GM21786 (cell line): ENCODE measurements around the gene TP53TG3C.
"Not testable (repeated sequence)": the region's sequence is repeated elsewhere in the genome, so short reads cannot be mapped to it uniquely, and the experiment has no call there.

Experiments used
- ATAC-seq: cut with Tn5 transposase; IDR thresholded peaks from one replicate; pipeline ENCODE4 v1.9.1; 2021; ENCODE audit not compliant: unreplicated experiment

TP53TG3C gene

GRCh38 chr16:33193926-33194325 lies at the start of gene TP53TG3C:
TP53TG3C (plus strand) TSS chr16:33194226; CDS start chr16:33194294, 68 bp downstream.
- ATAC-seq: not testable (repeated sequence)
